ENCODE measurements around the gene DHX35. TPM values are rescaled to one million over a fixed set of nuclear protein-coding genes. Genes with fewer than 3 reads are reported as not detected.

DHX35 gene
- total RNA-seq, 1 donor from 2014 or later = 6.1 TPM

DNA sequence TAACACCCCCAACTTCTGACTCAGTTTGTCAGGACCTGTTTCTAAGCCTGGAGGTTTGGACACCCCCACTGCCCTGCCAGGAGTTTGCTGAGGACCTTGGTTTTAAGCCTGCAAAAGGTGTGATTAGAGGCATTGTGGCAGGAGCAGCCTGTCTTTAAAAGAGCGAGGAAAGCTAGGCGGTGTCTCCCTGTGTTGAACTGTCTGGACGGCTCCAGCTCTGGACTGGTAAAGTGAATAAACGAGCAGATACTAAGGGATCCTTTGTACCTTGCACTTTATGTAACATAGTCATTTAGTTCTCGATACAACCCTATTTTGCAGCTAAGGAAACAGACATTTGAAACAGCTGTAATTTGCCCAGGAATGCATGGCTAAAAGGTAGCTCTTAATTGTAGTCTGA, 21.5 kb upstream of the DHX35 start:
- H3K4me3 ChIP-seq (ENCODE audit: low read depth, low read length) = no peak overlapping the region
- TF ChIP-seq, protein P1, sequence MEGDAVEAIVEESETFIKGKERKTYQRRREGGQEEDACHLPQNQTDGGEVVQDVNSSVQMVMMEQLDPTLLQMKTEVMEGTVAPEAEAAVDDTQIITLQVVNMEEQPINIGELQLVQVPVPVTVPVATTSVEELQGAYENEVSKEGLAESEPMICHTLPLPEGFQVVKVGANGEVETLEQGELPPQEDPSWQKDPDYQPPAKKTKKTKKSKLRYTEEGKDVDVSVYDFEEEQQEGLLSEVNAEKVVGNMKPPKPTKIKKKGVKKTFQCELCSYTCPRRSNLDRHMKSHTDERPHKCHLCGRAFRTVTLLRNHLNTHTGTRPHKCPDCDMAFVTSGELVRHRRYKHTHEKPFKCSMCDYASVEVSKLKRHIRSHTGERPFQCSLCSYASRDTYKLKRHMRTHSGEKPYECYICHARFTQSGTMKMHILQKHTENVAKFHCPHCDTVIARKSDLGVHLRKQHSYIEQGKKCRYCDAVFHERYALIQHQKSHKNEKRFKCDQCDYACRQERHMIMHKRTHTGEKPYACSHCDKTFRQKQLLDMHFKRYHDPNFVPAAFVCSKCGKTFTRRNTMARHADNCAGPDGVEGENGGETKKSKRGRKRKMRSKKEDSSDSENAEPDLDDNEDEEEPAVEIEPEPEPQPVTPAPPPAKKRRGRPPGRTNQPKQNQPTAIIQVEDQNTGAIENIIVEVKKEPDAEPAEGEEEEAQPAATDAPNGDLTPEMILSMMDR (conservative IDR thresholded peaks at IDR 0.05; ENCODE audit: low read depth, low read length) = no peak
- no peak for DNase-seq (ENCODE audit: low read depth)

DNA sequence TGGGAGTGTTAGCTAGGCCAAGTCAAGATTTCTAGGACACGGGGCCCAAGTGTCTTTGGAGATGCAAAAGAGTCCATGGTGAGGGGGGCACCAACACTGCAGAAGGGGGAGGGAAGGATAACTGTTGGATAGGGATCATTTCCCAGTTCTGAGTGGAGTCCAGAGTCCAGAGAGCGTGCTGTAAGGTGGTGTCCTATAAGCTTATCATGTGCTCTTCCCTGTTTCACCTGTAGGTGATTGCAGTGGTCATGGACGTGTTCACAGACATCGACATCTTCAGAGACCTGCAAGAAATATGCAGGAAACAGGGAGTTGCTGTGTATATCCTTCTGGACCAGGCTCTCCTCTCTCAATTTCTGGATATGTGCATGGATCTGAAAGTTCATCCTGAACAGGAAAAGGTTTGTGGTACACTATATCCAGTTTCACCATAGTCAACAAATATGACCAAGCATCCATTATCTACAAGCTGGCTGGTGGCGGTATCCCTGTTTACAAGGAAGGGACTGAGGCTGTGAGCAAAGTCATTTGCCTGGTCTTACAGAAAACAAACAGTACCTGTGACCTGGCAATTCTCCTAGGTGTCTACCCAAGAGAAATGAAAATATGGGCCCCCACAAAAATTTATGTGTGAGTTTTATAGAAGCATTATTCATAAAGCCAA, 20.3 kb upstream of the DHX35 start:
- no peak overlapping the region for H3K4me3 ChIP-seq (ENCODE audit: low read depth, low read length)
- TF ChIP-seq, protein P1 (conservative IDR thresholded peaks at IDR 0.05; ENCODE audit: low read depth, low read length) = no peak
- no peak for DNase-seq (ENCODE audit: low read depth)

DNA sequence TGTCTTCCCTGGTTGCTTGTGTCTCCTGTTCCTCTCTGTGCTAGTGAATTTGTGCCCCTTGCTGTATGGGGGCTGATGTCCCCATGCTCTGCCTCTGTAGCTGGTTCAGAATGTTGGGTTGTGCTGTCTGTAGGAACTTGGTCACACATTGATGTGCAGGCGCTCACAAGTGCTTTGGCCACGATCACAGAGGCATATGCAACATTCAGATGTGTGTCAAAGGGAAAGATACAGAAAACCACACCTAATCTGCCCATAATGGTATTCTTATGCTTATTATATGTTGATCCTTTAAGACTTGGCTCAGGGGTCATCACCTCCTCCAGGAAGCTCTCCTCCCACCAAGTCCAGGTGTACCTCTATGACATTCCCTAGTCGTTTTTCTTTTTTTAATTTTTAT, 17.1 kb upstream of the DHX35 start:
- H3K4me3 ChIP-seq (ENCODE audit: low read depth, low read length) = no peak overlapping the region
- no peak for DNase-seq (ENCODE audit: low read depth)
- TF ChIP-seq, protein P1 (conservative IDR thresholded peaks at IDR 0.05; ENCODE audit: low read depth, low read length) = no peak

DNA sequence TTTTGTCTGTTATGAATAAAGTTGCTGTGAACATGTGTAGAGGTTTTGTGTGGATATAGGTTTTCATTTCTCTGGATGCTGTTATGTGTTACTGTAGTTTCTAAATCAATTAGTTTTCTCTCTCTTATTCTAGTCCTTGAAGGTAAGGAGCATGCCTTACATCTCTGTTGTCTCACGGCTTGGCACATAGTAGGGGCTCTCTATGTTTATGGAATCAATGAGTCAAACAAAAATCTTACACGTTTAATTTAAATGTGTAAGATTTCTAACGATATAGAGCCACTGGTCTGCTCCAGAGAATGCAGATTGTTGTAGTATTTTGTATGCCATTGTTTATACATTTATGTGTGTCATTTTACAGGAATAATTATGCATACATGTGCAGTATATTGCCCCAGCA, 15.3 kb upstream of the DHX35 start:
- no peak overlapping the region for H3K4me3 ChIP-seq (ENCODE audit: low read depth, low read length)
- DNase-seq (ENCODE audit: low read depth) = no peak
- TF ChIP-seq, protein P1 (conservative IDR thresholded peaks at IDR 0.05; ENCODE audit: low read depth, low read length) = no peak

DNA sequence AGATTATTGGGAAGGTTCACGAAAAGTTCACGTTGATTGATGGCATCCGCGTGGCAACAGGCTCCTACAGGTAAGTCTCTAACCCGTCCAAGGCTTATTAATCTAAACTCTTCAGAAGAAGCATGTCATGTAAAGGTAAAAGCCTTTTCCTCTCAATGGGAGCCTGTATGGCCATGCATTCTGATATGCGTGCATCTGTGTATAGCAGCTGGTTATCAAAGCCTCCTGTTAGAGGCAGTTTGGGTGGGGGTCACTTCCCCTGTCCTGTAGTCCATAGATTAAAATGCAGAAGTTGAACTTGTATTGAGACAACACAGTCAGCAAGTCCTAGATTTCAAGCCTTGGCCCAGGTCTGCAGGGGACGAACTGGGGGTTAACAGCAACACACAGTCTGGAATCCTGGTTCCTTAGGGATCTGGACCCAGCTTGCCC, 14.2 kb upstream of the DHX35 start:
- H3K4me3 ChIP-seq (ENCODE audit: low read depth, low read length) = no peak overlapping the region
- TF ChIP-seq, protein P1 (conservative IDR thresholded peaks at IDR 0.05; ENCODE audit: low read depth, low read length) = no peak
- no peak for DNase-seq (ENCODE audit: low read depth)

DNA sequence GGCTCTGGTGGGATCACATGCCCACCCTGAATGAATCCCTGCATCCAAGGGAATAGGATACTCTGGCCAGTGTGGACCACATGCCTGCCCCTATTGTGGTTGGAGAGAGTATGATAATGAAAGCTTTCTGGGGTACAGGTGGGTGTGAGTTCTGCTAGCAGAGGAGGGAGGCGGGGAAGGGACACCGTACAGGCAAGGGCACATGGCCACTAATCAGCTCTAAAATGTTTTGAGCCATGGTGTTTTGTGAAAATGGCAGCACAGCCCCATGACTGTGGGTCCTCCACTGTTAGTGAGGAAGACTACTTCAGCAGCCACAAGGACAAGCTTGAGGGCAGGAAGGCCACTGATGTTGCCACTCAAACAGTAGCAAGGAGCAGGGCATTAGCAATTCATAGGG, 11.9 kb upstream of the DHX35 start:
- DNase-seq (ENCODE audit: low read depth) = no peak

More for the DNA sequence above, 11.9 kb upstream of the DHX35 start:
- H3K4me3 ChIP-seq (ENCODE audit: low read depth, low read length) = no peak overlapping the region
- TF ChIP-seq, protein P1 (conservative IDR thresholded peaks at IDR 0.05; ENCODE audit: low read depth, low read length) = no peak
